HG03469 (cell line): ENCODE measurements around the gene NTM.

ENCODE experiments used
- ATAC-seq: cut with Tn5 transposase; IDR thresholded peaks from one replicate; pipeline ENCODE4 v1.9.1; 2021; ENCODE audit warnings: mild to moderate bottlenecking, moderate library complexity, moderate number of reproducible peaks; ENCODE audit not compliant: unreplicated experiment

Gene NTM

GRCh38 chr11:132022285-132022684 lies 651.9 kb downstream of the NTM start:
- ATAC-seq: no peak

GRCh38 chr11:132022733-132023478 lies 652.5 kb downstream of the NTM start:
- ATAC-seq: no peak

- no peak for ATAC-seq
These were observed 654.3 kb downstream of the NTM start for GRCh38 chr11:132024587-132025295.

GRCh38 chr11:132026746-132027145 lies 656.3 kb downstream of the NTM start:
- no peak for ATAC-seq

- ATAC-seq: peak; percentile 67
These were observed 658.2 kb downstream of the NTM start for GRCh38 chr11:132028380-132029240.

GRCh38 chr11:132030896-132031295 lies 660.5 kb downstream of the NTM start:
- ATAC-seq: no peak

- no peak for ATAC-seq
These were observed 662.1 kb downstream of the NTM start for GRCh38 chr11:132032555-132032954.

GRCh38 chr11:132033051-132033450 lies 662.6 kb downstream of the NTM start:
- no peak for ATAC-seq

- no peak for ATAC-seq
These were observed 664.8 kb downstream of the NTM start for GRCh38 chr11:132035228-132035627.

- no peak for ATAC-seq
These were observed 665.4 kb downstream of the NTM start for GRCh38 chr11:132035766-132036165.

- no peak for ATAC-seq
These were observed 665.8 kb downstream of the NTM start for GRCh38 chr11:132036220-132036619.

GRCh38 chr11:132036746-132037466 lies 666.5 kb downstream of the NTM start:
- no peak for ATAC-seq

GRCh38 chr11:132037467-132037862 lies 667.0 kb downstream of the NTM start:
- ATAC-seq: no peak

- no peak for ATAC-seq
These were observed 667.5 kb downstream of the NTM start for GRCh38 chr11:132037956-132038355.

GRCh38 chr11:132039521-132039920 lies 669.1 kb downstream of the NTM start:
- no peak for ATAC-seq

- ATAC-seq: no peak
These were observed 671.9 kb downstream of the NTM start for GRCh38 chr11:132042296-132042695.

GRCh38 chr11:132043714-132044113 lies 673.3 kb downstream of the NTM start:
- no peak for ATAC-seq

GRCh38 chr11:132045107-132045506 lies 674.7 kb downstream of the NTM start:
- no peak for ATAC-seq

- ATAC-seq: no peak
These were observed 676.0 kb downstream of the NTM start for GRCh38 chr11:132046288-132046865.

- no peak for ATAC-seq
These were observed 676.8 kb downstream of the NTM start for GRCh38 chr11:132047167-132047566.
